Measurements from ENCODE around the gene AMPH. TPM values are rescaled to one million over a fixed set of nuclear protein-coding genes. Genes with fewer than 3 reads are reported as not detected.

AMPH gene
- polyA plus RNA-seq, 1 experiment, result 1.5 TPM

- H3K4me3 ChIP-seq (ENCODE audit: low read depth, low read length), result no peak overlapping the region
- H3K36me3 ChIP-seq (ENCODE audit: control insufficient read depth, insufficient read depth, low read length), result no peaks in the 10 kb centered on the region
- H3K27me3 ChIP-seq (ENCODE audit: control insufficient read depth, insufficient read depth, low read length), result no peaks in the 10 kb centered on the region
- CTCF ChIA-PET, result no interaction called here
- TF ChIP-seq, protein P1, sequence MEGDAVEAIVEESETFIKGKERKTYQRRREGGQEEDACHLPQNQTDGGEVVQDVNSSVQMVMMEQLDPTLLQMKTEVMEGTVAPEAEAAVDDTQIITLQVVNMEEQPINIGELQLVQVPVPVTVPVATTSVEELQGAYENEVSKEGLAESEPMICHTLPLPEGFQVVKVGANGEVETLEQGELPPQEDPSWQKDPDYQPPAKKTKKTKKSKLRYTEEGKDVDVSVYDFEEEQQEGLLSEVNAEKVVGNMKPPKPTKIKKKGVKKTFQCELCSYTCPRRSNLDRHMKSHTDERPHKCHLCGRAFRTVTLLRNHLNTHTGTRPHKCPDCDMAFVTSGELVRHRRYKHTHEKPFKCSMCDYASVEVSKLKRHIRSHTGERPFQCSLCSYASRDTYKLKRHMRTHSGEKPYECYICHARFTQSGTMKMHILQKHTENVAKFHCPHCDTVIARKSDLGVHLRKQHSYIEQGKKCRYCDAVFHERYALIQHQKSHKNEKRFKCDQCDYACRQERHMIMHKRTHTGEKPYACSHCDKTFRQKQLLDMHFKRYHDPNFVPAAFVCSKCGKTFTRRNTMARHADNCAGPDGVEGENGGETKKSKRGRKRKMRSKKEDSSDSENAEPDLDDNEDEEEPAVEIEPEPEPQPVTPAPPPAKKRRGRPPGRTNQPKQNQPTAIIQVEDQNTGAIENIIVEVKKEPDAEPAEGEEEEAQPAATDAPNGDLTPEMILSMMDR (IDR thresholded peaks at IDR 0.05; ENCODE audit: insufficient read depth, low read depth, low read length), result no peak
- DNase-seq (ENCODE audit: low read depth), result no peak
- POLR2A ChIA-PET, result no interaction called here
These were observed 206.3 kb downstream of the AMPH start for GRCh38 chr7:38424750-38425463.

- CTCF ChIA-PET, result no interaction called here
- Histone ChIP-seq H3K36me3 (ENCODE audit: control insufficient read depth, insufficient read depth, low read length) (no peaks in the 10 kb centered on the region), H3K4me3 (ENCODE audit: low read depth, low read length) (no peak overlapping the region), H3K27me3 (ENCODE audit: control insufficient read depth, insufficient read depth, low read length) (no peaks in the 10 kb centered on the region)
- TF ChIP-seq, protein P1 (IDR thresholded peaks at IDR 0.05; ENCODE audit: insufficient read depth, low read depth, low read length), result no peak
- POLR2A ChIA-PET, result no interaction called here
- DNase-seq (ENCODE audit: low read depth), result no peak
These were observed 217.4 kb downstream of the AMPH start for GRCh38 chr7:38413784-38414183.

DNA sequence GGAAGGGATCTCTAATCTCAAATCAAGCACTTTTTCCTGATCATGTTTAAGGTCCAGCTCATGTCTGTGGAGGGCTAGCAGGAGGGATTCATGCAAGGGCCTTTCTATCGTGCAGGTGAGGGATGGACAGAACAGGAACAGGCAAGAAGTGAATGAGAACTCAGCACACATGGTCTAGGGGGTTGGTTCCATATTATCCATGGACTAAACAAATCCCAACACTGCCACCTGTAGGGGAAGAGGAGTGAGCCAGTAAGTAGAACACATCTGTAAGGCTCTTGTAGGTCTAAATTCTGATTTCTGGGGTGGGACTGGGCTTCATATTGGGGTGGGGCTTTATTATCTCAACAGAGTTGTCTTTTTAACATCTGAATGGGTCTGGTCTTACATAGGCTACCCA lies 219.8 kb downstream of the AMPH start:
- no peaks in the 10 kb centered on the region for H3K27me3 ChIP-seq (ENCODE audit: control insufficient read depth, insufficient read depth, low read length)

DNA sequence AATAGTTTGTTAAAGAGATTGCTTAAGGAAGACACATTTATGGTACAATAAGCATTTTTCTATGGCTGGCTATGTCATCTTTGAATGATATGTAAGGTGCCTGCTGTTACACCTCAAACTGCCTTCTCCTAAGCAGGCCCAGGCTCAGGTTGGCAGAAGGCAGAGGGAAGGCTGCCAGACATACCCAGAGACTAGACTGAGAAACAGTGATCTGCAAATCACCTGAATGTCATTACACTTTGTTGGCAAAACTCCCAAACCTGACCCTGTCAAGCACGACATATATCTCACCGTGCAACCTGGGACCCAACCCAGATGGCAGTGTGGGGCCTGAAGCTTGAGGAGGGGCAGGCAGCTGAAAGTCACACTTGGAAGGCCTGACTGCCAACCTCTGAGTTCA lies 221.1 kb downstream of the AMPH start:
- no peak overlapping the region for H3K4me3 ChIP-seq (ENCODE audit: low read depth, low read length)
- CTCF ChIA-PET, result interaction anchor here (0.6 to 2.5 kb wide), 3 partner anchors 11 to 1718 kb away, joined by 3 to 9 read pairs (median 4); no protein-coding TSS in a partner anchor
- POLR2A ChIA-PET, result no interaction called here
- no peaks in the 10 kb centered on the region for H3K27me3 ChIP-seq (ENCODE audit: control insufficient read depth, insufficient read depth, low read length)
- no peak for DNase-seq (ENCODE audit: low read depth)
- TF ChIP-seq, protein P1 (IDR thresholded peaks at IDR 0.05; ENCODE audit: insufficient read depth, low read depth, low read length), result no peak
- H3K36me3 ChIP-seq (ENCODE audit: control insufficient read depth, insufficient read depth, low read length), result no peaks in the 10 kb centered on the region

More for the DNA sequence above, 219.8 kb downstream of the AMPH start:
- POLR2A ChIA-PET, result no interaction called here
- Histone ChIP-seq H3K4me3 (ENCODE audit: low read depth, low read length) (no peak overlapping the region), H3K36me3 (ENCODE audit: control insufficient read depth, insufficient read depth, low read length) (no peaks in the 10 kb centered on the region)
- CTCF ChIA-PET, result interaction anchor here (0.6 to 2.5 kb wide), 2 partner anchors 12 to 535 kb away, joined by 3 to 9 read pairs; no protein-coding TSS in a partner anchor
- TF ChIP-seq, protein P1 (IDR thresholded peaks at IDR 0.05; ENCODE audit: insufficient read depth, low read depth, low read length), result peak; percentile 11; the same call in 1 of the 2 replicates
- DNase-seq (ENCODE audit: low read depth), result no peak

DNA sequence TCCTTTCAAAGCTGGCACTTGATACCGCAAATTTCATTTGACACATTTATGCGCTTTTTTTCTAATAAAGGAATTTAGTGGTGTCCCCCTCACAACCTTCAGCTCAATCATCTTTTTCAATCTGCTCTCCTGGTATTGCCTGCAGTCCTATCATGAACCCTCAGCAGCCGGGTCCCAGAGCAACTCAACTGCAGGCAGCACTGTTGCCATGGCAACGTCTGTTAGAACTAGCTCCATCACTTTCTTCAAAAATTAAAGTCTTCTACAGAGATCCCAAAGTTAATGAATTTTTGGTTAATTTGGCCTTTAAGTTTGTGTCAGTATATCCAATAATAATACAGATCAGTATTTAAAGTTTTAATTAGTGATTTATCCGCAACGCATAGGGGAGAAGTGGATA lies 221.6 kb downstream of the AMPH start:
- no peaks in the 10 kb centered on the region for H3K27me3 ChIP-seq (ENCODE audit: control insufficient read depth, insufficient read depth, low read length)
- POLR2A ChIA-PET, result no interaction called here
- H3K36me3 ChIP-seq (ENCODE audit: control insufficient read depth, insufficient read depth, low read length), result no peaks in the 10 kb centered on the region
- DNase-seq (ENCODE audit: low read depth), result no peak
- TF ChIP-seq, protein P1 (IDR thresholded peaks at IDR 0.05; ENCODE audit: insufficient read depth, low read depth, low read length), result no peak
- H3K4me3 ChIP-seq (ENCODE audit: low read depth, low read length), result no peak overlapping the region
- CTCF ChIA-PET, result interaction anchor here (0.6 to 1.0 kb wide), 3 partner anchors 11 to 1717 kb away, joined by 3 to 5 read pairs (median 4); no protein-coding TSS in a partner anchor

Measured in BJ (cell line).